IMR-90 (cell line): ENCODE data around the gene FAM110A. TPM values are rescaled to one million over a fixed set of nuclear protein-coding genes. Genes with fewer than 3 reads are reported as not detected.

Experiments used
- ATAC-seq: fragments of 200-7000 bp; cut with Tn5 transposase; 2 replicates; pipeline ENCODE4 v1.9.1; 2020; ENCODE audit warnings: low read depth, mild to moderate bottlenecking, moderate library complexity
- BruUV-seq: library from RNA; stranded (reverse); fragments of 400-500 nt; replicated peaks from 2 replicates; lab custom pipeline; 2021; lab: Mats Ljungman, UMichigan
- CTCF ChIA-PET: fragments of 300-600 bp; formaldehyde crosslinking; extraction: SDS; loops from one replicate; lab custom pipeline; 2021; ENCODE audit warnings: antibody characterized with exemption; lab: Yijun Ruan, JAX
- POLR2A ChIA-PET: fragments of 300-600 bp; sonication (Branson Sonifier 250); formaldehyde crosslinking; loops from one replicate; lab custom pipeline; 2022; ENCODE audit warnings: antibody characterized with exemption; ENCODE audit not compliant: unreplicated experiment; lab: Charles Lee
- DNase-seq: peaks from one replicate; pipeline ENCODE4 v3.0.0; 2013
- H2AFZ ChIP-seq: replicated peaks from 2 replicates; pipeline ENCODE3; 2013; ENCODE audit warnings: low read length, mild to moderate bottlenecking; ENCODE audit not compliant: poor library complexity
- H2AK5ac ChIP-seq: 2 replicates; pipeline ENCODE4 v1.6.1; 2013; ENCODE audit warnings: low read depth, low read length, inconsistent platforms
- H2AK9ac ChIP-seq: replicated peaks from 2 replicates; pipeline ENCODE3; 2013; ENCODE audit warnings: mild to moderate bottlenecking, low read depth, low read length, moderate library complexity; ENCODE audit not compliant: poor library complexity
- H2BK120ac ChIP-seq: 2 replicates; pipeline ENCODE4 v1.6.1; 2013; ENCODE audit warnings: low read depth, low read length, inconsistent platforms
- H2BK15ac ChIP-seq: 3 replicates; pipeline ENCODE4 v1.6.1; 2013; ENCODE audit warnings: low read depth, low read length, inconsistent platforms
- H2BK20ac ChIP-seq: 2 replicates; pipeline ENCODE4 v1.6.1; 2013; ENCODE audit warnings: low read depth, mild to moderate bottlenecking, inconsistent platforms, low read length, moderate library complexity
- H2BK5ac ChIP-seq: 2 replicates; pipeline ENCODE4 v1.6.1; 2013; ENCODE audit warnings: mild to moderate bottlenecking, low read depth, low read length, inconsistent platforms; ENCODE audit not compliant: poor library complexity, severe bottlenecking
- H3K14ac ChIP-seq: replicated peaks from 2 replicates; pipeline ENCODE4 v1.6.1; 2013; ENCODE audit warnings: low read depth, low read length, inconsistent platforms
- H3K18ac ChIP-seq: 2 replicates; pipeline ENCODE4 v1.6.1; 2013; ENCODE audit warnings: low read depth, low read length, control low read depth
- H3K23ac ChIP-seq: 2 replicates; pipeline ENCODE4 v1.6.1; 2013; ENCODE audit warnings: low read depth, low read length, inconsistent platforms
- H3K27ac ChIP-seq: 2 replicates; pipeline ENCODE4 v1.5.1; 2013; ENCODE audit warnings: mild to moderate bottlenecking, control low read depth, low read length; ENCODE audit not compliant: insufficient read depth
- H3K27me3 ChIP-seq: 2 replicates; pipeline ENCODE4 v1.6.1; 2013; ENCODE audit warnings: low read length; ENCODE audit not compliant: control insufficient read depth, insufficient read depth
- H3K36me3 ChIP-seq: 2 replicates; pipeline ENCODE4 v1.6.1; 2013; ENCODE audit warnings: low read length, mixed read lengths; ENCODE audit not compliant: control insufficient read depth, insufficient read depth
- H3K4ac ChIP-seq: 2 replicates; pipeline ENCODE4 v1.6.1; 2013; ENCODE audit warnings: low read depth, low read length, inconsistent platforms
- H3K4me1 ChIP-seq: 2 replicates; pipeline ENCODE4 v1.6.1; 2013; ENCODE audit warnings: low read length, mixed read lengths; ENCODE audit not compliant: control insufficient read depth, insufficient read depth
- H3K4me2 ChIP-seq: 2 replicates; pipeline ENCODE4 v1.6.1; 2013; ENCODE audit warnings: low read depth, mild to moderate bottlenecking, control low read depth, low read length, moderate library complexity
- H3K4me3 ChIP-seq: 2 replicates; pipeline ENCODE4 v1.5.1; 2013; ENCODE audit warnings: low read depth, mild to moderate bottlenecking, control low read depth, low read length, moderate library complexity; ENCODE audit not compliant: insufficient read depth
- H3K56ac ChIP-seq: 2 replicates; pipeline ENCODE4 v1.6.1; 2013; ENCODE audit warnings: low read length, inconsistent platforms; ENCODE audit not compliant: insufficient read depth; ENCODE audit errors: extremely low read depth
- H3K79me1 ChIP-seq, 2 experiments: 2 replicates each; pipeline ENCODE4 v1.6.1; 2013; ENCODE audit warnings: low read length in 2 of 2, inconsistent platforms in 1 of 2, low read depth in 1 of 2
- H3K9ac ChIP-seq: 2 replicates; pipeline ENCODE4 v1.6.1; 2013; ENCODE audit warnings: low read depth, low read length, control low read depth
- H3K9me1 ChIP-seq: 2 replicates; pipeline ENCODE4 v1.6.1; 2013; ENCODE audit warnings: low read length, inconsistent platforms; ENCODE audit not compliant: insufficient read depth
- H3K9me3 ChIP-seq: 2 replicates; pipeline ENCODE4 v1.6.1; 2013; ENCODE audit warnings: low read length; ENCODE audit not compliant: control insufficient read depth, insufficient read depth
- H4K20me1 ChIP-seq: 2 replicates; pipeline ENCODE4 v1.6.1; 2013; ENCODE audit warnings: low read length, inconsistent platforms; ENCODE audit not compliant: insufficient read depth
- H4K5ac ChIP-seq: 2 replicates; pipeline ENCODE4 v1.6.1; 2013; ENCODE audit warnings: mild to moderate bottlenecking, low read depth, low read length, control low read depth
- H4K8ac ChIP-seq, 2 experiments: 2 replicates each; pipeline ENCODE4 v1.6.1; 2013; ENCODE audit warnings: low read depth in 2 of 2, low read length in 2 of 2, control low read depth in 1 of 2, inconsistent platforms in 1 of 2
- H4K91ac ChIP-seq: 2 replicates; pipeline ENCODE4 v1.6.1; 2013; ENCODE audit warnings: low read depth, low read length, inconsistent platforms; ENCODE audit not compliant: insufficient read depth
- BHLHE40 ChIP-seq: fragments of 150-350 bp; IDR thresholded peaks from 2 replicates; pipeline ENCODE4 v1.6.1; 2016; ENCODE audit warnings: mild to moderate bottlenecking, low read depth, low read length
- MAZ ChIP-seq: IDR thresholded peaks from 2 replicates; pipeline ENCODE4 v1.6.1; 2012; ENCODE audit warnings: low read depth, mild to moderate bottlenecking, low read length, improper control_type of control experiment, moderate library complexity, borderline replicate concordance
- SMC3 ChIP-seq: fragments of 150-350 bp; IDR thresholded peaks from 2 replicates; pipeline ENCODE4 v1.6.1; 2016; ENCODE audit warnings: low read depth, mild to moderate bottlenecking, antibody characterized with exemption, low read length, moderate library complexity
- WGBS, 2 experiments: methylation state at CpG; one replicate each; pipeline versions ENCODE4 v1.1.5 to v1.1.7; 2013; ENCODE audit warnings: missing lambda C conversion rate in 2 of 2; ENCODE audit not compliant: insufficient read length in 1 of 2; ENCODE audit errors: extremely low coverage in 2 of 2; 5-methylcytosine and 5-hydroxymethylcytosine counted together
- dilution Hi-C: fragments of 300-500 bp; cut with HindIII; formaldehyde crosslinking; loops from one replicate; pipeline ENCODE4 v1.14.3; 2018; ENCODE audit warnings: low sequenced_read_pairs; ENCODE audit not compliant: unreplicated experiment
- in situ Hi-C: fragments of 300-500 bp; cut with MboI; formaldehyde crosslinking; loops from 3 replicates; pipeline ENCODE4 v1.14.3; 2019; ENCODE audit warnings: low sequenced_read_pairs, inconsistent platforms, mixed read lengths
- intact Hi-C: fragments of 100-400 bp; cut with micrococcal nuclease; formaldehyde crosslinking; loops from 2 replicates; pipeline ENCODE4 v1.10.0; 2022
- polyA plus RNA-seq, 3 experiments: library from polyadenylated mRNA; depleted of rRNA; stranded (reverse); fragments of >200 nt; gene quantifications; 2 replicates each; pipeline ENCODE4 v1.2.3, GENCODE V29; 2012; ENCODE audit warnings: low replicate concordance in 1 of 3
- total RNA-seq: library from RNA; depleted of rRNA; stranded (reverse); fragments of >200 nt; gene quantifications from 2 replicates; pipeline ENCODE4 v1.2.3, GENCODE V29; 2012

Gene FAM110A
- total and polyA plus RNA-seq, 2 of the 4 experiments (the other 2 are of a cell fraction) = 0.36 to 3.6 TPM

DNA sequence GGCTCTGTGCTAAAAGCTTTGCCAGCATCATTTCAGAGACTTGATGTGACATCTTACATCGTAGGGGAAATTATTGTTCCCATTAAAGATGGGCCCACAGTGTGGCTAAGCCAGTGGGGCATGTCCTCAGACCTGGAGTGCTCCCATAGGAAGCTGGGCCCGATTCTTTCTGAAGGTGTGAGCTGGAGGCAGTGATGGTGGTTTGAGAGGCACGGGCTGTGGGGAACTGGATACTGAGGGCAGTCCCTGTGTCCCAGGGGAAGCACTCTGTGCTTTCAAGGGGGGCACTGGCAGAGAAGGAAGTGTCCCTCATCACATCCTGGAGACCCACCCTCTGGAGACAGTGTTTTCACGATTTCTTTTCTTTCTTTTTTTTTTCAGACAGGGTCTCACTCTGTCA lies 8.6 kb upstream of the FAM110A start:
- Histone ChIP-seq H3K9me1 (no peaks in the 10 kb centered on the region), H3K9ac (no peak overlapping the region), H4K20me1 (no peaks in the 10 kb centered on the region), H4K8ac (no peak overlapping the region), H3K4ac (no peak overlapping the region), H3K18ac (no peak overlapping the region), H4K91ac (no peak overlapping the region), H3K9me3 (no peaks in the 10 kb centered on the region), H3K27me3 (no peaks in the 10 kb centered on the region; the same call in 1 of the 2 replicates), H2BK120ac (no peak overlapping the region), H2AFZ (no peak overlapping the region), H2AK9ac (no peak overlapping the region), H2BK5ac (no peak overlapping the region), H3K4me1 (0 out of 2 replicates have a peak, but pooled peaks cover 2% of the 10 kb centered on the region), H3K36me3 (no peaks in the 10 kb centered on the region), H3K27ac (no peak overlapping the region), H2BK15ac (no peak overlapping the region), H2BK20ac (no peak overlapping the region), H3K4me3 (no peak overlapping the region), H3K56ac (no peak overlapping the region), H4K5ac (no peak overlapping the region), H3K23ac (no peak overlapping the region), H2AK5ac (no peak overlapping the region), H3K79me1 (no peaks in the 10 kb centered on the region), H3K4me2 (no peak overlapping the region), H3K14ac (no peak overlapping the region)
- dilution Hi-C loops (no loop called here), intact Hi-C loops (no loop called here), in situ Hi-C loops (loop anchor here (10.0 kb wide), 1 partner anchor 290 kb away; the partner anchor contains the start of gene PSMF1)
- BruUV-seq = no TSS peak
- ChIA-PET CTCF (no interaction called here), POLR2A (no interaction called here)
- ATAC-seq (no peak), DNase-seq (no peak)
- TF ChIP-seq MAZ (no peak), BHLHE40 (no peak), SMC3 (no peak)
- WGBS, 2 experiments = no CpG with 5 or more reads among the region's 4 CpGs
